Tibial artery (tissue), 4 donors: ENCODE data around the gene PSMD13.

Experiments used
- DNase-seq, 2 donors: peaks; one replicate each; pipeline ENCODE4 v3.0.0-alpha.2; 2019
- H3K27ac ChIP-seq, 2 donors: fragments of 200-600 bp; sonication (generic) in 1 of 2; 1 replicate in 1 of 2; 2 replicates in 1 of 2; pipeline ENCODE4 v1.5.1; 2018 to 2019; ENCODE audit warnings: mild to moderate bottlenecking in 1 of 2
- H3K27me3 ChIP-seq, 2 donors: fragments of 200-600 bp; sonication (generic) in 1 of 2; one replicate each; pipeline versions ENCODE4 v1.5.1 to v1.6.0; 2016 to 2019
- H3K36me3 ChIP-seq, 3 donors: fragments of 200-600 bp; sonication (generic) in 2 of 3; one replicate each; pipeline ENCODE4 v1.5.1; 2016 to 2019; ENCODE audit warnings: mild to moderate bottlenecking in 2 of 3
- H3K4me1 ChIP-seq, 4 donors: fragments of 200-600 bp; sonication (generic) in 2 of 4; 1 replicate in 3 of 4; 2 replicates in 1 of 4; pipeline ENCODE4 v1.5.1; 2016 to 2019
- H3K4me3 ChIP-seq, 2 donors: fragments of 200-600 bp; sonication (generic) in 1 of 2; 1 replicate in 1 of 2; 2 replicates in 1 of 2; pipeline ENCODE4 v1.5.1; 2018 to 2019; ENCODE audit warnings: mild to moderate bottlenecking in 2 of 2
- H3K9me3 ChIP-seq, 3 donors: fragments of 200-600 bp; sonication (generic) in 1 of 3; one replicate each; pipeline ENCODE4 v1.5.1; 2016 to 2019
- intact Hi-C: fragments of 100-400 bp; cut with DNase I; formaldehyde crosslinking; loops from one replicate; pipeline ENCODE4 v1.15.0; 2023; ENCODE audit warnings: low total_unique reads
- TF ChIP-seq, protein P1 (sequence below), 2 experiments: fragments of 200-600 bp in 1 of 2; fragments of 450-650 bp in 1 of 2; IDR thresholded peaks; one replicate each; pipeline ENCODE4 v1.5.1; 2017 to 2019; ENCODE audit warnings: antibody characterized with exemption in 2 of 2, mild to moderate bottlenecking in 1 of 2, moderate library complexity in 1 of 2

PSMD13 gene

DNA sequence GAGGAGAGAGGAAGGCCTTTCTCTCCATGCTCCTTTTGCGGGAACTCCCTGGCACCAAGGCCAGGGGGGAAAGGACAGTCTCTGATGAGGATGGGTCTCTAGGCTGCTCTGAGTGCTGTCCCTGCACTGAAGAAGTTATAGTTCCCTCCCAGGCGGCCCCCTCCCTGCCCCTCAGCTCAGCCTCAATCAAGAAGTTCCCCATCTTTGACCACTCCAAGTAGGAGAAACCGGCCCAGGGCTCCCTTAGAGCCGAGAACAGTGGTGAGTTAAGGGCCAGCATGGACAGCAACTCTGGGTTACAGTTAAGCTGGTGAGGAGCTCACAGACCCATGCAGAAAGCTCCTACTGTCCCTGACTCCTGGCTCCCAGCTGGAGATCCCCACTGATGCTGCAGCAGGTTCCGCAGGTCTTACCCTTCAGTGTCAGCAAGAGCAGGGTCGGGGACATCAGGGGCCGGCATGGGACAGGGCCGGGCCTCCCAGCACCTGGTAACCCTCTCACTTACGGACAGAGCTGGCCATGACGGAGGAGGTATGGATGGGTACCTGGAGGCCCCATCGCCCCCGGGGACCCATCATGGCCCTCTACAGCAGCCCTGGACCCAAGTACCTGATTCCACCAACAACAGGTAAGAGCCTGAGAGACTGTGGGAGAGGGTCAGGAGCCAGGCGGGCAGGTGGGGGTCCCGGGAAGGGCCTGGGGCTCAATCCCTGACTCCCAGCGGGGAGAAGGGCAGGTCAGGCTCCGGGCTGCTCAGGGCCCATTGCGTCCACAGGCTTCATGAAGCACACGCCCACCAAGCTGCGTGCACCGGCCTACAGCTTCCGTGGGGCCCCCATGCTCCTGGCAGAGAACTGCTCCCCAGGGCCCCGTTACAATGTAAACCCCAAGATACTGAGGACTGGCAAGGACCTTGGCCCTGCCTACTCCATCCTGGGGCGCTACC lies 39.7 kb upstream of the PSMD13 start:
- intact Hi-C loops = no loop called here
- DNase-seq = peak; percentile 18 to 50

DNA sequence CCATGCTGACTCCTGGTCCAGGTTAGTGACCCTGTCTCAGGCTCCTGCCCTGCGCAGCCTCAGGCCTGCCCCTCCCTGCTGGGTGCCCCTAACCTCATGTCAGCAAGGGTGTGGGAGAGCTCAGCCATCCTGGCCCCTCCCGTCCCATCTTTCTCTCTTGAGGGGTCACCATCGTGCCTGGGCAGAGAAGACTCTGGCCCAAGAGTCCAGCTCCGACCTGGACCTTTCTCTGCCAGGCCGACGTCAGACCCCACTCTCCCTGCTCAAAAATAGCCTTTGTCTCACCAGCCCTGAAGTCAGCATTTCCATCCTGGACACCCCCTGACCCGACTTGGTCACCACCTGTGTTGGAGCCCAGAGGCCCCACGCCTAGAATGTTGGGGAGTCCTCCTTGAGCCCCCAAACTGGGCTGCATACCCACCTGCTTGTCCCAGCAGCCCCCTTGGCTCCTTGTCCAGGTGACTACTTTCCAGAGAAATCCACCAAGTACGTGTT lies 39.0 kb upstream of the PSMD13 start:
- Histone ChIP-seq H3K4me3 (no peak overlapping the region), H3K27ac (no peak overlapping the region), H3K36me3 (peaks cover 6 to 39% (median 9%) of the 10 kb centered on the region in 3 donors), H3K27me3 (peaks cover 0 to 4% of the 10 kb centered on the region in 2 donors), H3K9me3 (no peaks in the 10 kb centered on the region), H3K4me1 (no peaks in the 10 kb centered on the region)
- intact Hi-C loops = no loop called here
- peak in 1 of 2 donors; percentile 61 for DNase-seq
- TF ChIP-seq, protein P1, sequence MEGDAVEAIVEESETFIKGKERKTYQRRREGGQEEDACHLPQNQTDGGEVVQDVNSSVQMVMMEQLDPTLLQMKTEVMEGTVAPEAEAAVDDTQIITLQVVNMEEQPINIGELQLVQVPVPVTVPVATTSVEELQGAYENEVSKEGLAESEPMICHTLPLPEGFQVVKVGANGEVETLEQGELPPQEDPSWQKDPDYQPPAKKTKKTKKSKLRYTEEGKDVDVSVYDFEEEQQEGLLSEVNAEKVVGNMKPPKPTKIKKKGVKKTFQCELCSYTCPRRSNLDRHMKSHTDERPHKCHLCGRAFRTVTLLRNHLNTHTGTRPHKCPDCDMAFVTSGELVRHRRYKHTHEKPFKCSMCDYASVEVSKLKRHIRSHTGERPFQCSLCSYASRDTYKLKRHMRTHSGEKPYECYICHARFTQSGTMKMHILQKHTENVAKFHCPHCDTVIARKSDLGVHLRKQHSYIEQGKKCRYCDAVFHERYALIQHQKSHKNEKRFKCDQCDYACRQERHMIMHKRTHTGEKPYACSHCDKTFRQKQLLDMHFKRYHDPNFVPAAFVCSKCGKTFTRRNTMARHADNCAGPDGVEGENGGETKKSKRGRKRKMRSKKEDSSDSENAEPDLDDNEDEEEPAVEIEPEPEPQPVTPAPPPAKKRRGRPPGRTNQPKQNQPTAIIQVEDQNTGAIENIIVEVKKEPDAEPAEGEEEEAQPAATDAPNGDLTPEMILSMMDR (IDR thresholded peaks at IDR 0.05) = no peak

More for the DNA sequence above, 39.7 kb upstream of the PSMD13 start:
- Histone ChIP-seq H3K4me3 (no peak overlapping the region), H3K9me3 (no peaks in the 10 kb centered on the region), H3K4me1 (no peaks in the 10 kb centered on the region), H3K27ac (no peak overlapping the region), H3K27me3 (peaks cover 0 to 4% of the 10 kb centered on the region in 2 donors), H3K36me3 (peaks cover 6 to 32% (median 9%) of the 10 kb centered on the region in 3 donors)
- TF ChIP-seq, protein P1 (IDR thresholded peaks at IDR 0.05) = no peak

DNA sequence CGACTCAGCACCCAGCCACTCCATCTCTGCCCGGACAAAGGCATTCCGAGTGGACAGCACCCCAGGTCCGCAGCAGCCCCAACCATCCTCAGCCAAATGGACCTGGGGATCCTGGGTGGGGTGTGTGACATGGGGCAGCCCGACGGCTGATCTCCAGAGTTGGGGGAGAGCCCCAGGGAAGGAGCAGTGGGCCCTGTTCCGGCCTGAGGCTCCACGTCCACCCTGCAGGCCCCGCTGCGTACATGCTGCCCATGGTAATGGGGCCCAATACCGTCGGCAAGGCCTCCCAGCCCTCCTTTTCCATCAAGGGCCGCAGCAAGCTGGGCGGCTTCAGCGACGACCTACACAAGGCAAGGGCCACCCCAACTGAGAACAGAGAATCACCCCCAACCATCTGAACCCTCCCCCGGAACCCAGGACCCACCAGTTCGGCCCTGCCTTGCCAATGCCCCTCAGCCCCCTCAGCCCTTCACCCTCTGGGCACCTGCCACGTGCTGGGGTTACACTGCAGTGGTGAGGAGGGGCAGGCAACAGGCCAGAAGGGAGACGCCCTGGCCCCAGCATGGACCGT lies 38.5 kb upstream of the PSMD13 start:
- TF ChIP-seq, protein P1 (IDR thresholded peaks at IDR 0.05) = no peak
- Histone ChIP-seq H3K9me3 (no peaks in the 10 kb centered on the region), H3K27me3 (peaks cover 0 to 4% of the 10 kb centered on the region in 2 donors), H3K4me1 (peaks cover 0 to 1% (median under 1%) of the 10 kb centered on the region in 4 donors), H3K27ac (no peak overlapping the region), H3K4me3 (no peak overlapping the region), H3K36me3 (peaks cover 6 to 44% (median 14%) of the 10 kb centered on the region in 3 donors)
- intact Hi-C loops = no loop called here
- DNase-seq = peak; percentile 17 to 64

DNA sequence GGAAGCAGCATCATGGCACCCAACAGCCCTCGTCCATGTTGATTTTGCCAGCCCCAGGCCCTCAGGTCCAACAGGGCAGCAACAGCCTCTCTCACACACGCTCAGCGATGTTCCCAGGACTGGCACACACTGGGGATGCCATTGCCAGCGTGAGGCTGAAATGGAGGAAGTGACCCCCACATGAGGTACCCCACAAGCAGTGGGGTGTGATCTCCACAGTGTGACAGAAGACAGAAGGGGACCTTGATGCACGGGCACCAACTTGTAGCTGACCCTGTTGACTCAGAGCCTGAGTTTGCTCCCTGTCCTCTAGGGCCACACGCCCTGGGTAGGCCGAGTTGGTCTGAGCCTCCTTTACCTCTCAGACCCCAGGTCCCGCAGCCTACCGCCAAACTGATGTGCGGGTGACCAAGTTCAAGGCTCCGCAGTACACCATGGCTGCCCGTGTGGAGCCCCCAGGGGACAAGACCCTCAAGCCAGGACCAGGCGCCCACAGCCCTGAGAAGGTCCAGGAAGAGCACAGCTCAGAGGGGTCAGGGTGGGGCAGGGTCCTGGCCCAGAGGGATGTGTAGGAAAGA lies 37.7 kb upstream of the PSMD13 start:
- H3K27me3 ChIP-seq = no peaks in the 10 kb centered on the region
- peaks cover 6 to 52% (median 22%) of the 10 kb centered on the region in 3 donors for H3K36me3 ChIP-seq
- intact Hi-C loops = no loop called here
- H3K9me3 ChIP-seq = no peaks in the 10 kb centered on the region
- peak; percentile 18 to 63 for DNase-seq
- TF ChIP-seq, protein P1 (IDR thresholded peaks at IDR 0.05) = no peak
- peaks cover 0 to 9% (median 8%) of the 10 kb centered on the region in 4 donors for H3K4me1 ChIP-seq
- no peak overlapping the region for H3K27ac ChIP-seq
- H3K4me3 ChIP-seq = no peak overlapping the region

DNA sequence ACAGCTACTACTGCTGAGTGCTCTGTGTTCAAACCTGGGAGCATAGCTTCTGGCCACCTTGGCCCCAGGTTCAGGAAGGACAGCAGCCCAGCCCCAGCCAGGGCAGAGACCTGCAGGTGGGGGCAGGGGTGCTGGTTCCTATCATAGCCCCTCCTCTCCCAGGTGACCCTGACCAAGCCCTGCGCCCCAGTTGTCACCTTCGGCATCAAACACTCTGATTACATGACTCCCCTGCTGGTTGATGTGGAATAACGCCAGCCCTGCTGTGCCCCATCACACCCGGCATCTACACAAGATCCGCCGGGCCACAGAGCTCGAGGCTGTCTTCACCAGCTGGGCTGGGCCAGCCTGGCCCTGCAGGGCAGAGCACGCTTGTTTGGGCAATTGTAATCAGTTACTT lies 37.0 kb upstream of the PSMD13 start:
- Histone ChIP-seq H3K27me3 (no peaks in the 10 kb centered on the region), H3K9me3 (no peaks in the 10 kb centered on the region), H3K4me1 (peaks cover 0 to 16% (median 15%) of the 10 kb centered on the region in 4 donors), H3K27ac (no peak overlapping the region), H3K36me3 (peaks cover 13 to 59% (median 29%) of the 10 kb centered on the region in 3 donors), H3K4me3 (no peak overlapping the region)
- TF ChIP-seq, protein P1 (IDR thresholded peaks at IDR 0.05) = no peak
- intact Hi-C loops = no loop called here
- peak in 1 of 2 donors; percentile 20 for DNase-seq
